ENCODE data around the gene EDC4. TPM values are rescaled to one million over a fixed set of nuclear protein-coding genes. Genes with fewer than 3 reads are reported as not detected.

EDC4 gene
- polyA plus RNA-seq, 1 donor, result 59.7 TPM

- Histone ChIP-seq H3K36me3 (ENCODE audit: control insufficient read depth, insufficient read depth, low read length) (peaks cover 81% of the 10 kb centered on the region), H3K4me3 (ENCODE audit: low read length) (no peak overlapping the region), H3K4me1 (ENCODE audit: control insufficient read depth, insufficient read depth, low read length) (peaks cover 29% of the 10 kb centered on the region), H3K27ac (ENCODE audit: low read length) (no peak overlapping the region), H3K9me3 (ENCODE audit: control insufficient read depth, low read depth, low read length) (no peaks in the 10 kb centered on the region), H3K27me3 (ENCODE audit: control insufficient read depth, insufficient read depth, low read length) (no peaks in the 10 kb centered on the region)
- no CpG with 5 or more reads among the region's 9 CpGs for WGBS (ENCODE audit: insufficient coverage, low lambda C conversion rate)
- no peak for DNase-seq
Observed at GRCh38 chr16:67878846-67879245, 6.0 kb downstream of the EDC4 start.

DNA sequence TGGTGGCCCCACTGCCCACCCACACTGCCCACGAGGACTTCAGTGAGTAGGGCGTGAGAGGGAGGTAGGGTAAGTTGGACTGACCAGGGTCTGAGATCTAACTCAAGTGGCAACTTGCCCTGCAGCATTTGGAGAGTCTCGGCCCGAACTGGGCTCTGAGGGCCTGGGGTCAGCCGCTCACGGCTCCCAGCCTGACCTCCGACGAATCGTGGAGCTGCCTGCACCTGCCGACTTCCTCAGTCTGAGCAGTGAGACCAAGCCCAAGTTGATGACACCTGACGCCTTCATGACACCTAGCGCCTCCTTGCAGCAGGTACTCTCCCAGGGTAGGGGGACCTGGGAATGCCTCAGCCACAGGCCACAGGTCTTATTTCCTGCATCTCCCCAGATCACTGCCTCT is 6.6 kb downstream of the EDC4 start:
- Histone ChIP-seq H3K27me3 (ENCODE audit: control insufficient read depth, insufficient read depth, low read length) (no peaks in the 10 kb centered on the region), H3K9me3 (ENCODE audit: control insufficient read depth, low read depth, low read length) (no peaks in the 10 kb centered on the region), H3K4me3 (ENCODE audit: low read length) (no peak overlapping the region), H3K4me1 (ENCODE audit: control insufficient read depth, insufficient read depth, low read length) (peaks cover 29% of the 10 kb centered on the region), H3K36me3 (ENCODE audit: control insufficient read depth, insufficient read depth, low read length) (peaks cover 87% of the 10 kb centered on the region), H3K27ac (ENCODE audit: low read length) (no peak overlapping the region)
- DNase-seq, result no peak
- no CpG with 5 or more reads among the region's 12 CpGs for WGBS (ENCODE audit: insufficient coverage, low lambda C conversion rate)

DNA sequence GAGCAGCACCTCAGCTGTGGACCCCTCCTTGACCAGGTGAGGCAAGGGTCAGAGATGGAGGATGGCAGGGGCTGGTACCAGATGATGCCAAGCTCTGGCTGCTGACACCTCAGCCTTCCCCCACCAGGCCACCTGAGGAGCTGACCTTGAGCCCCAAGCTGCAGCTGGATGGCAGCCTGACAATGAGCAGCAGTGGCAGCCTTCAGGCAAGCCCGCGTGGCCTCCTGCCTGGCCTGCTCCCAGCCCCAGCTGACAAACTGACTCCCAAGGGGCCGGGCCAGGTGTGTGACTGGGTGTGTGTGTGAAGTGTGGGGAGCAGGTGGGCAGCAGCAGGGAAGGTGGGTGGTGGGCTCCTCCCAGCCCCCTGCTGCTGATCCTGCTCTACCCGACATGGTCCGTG is 7.1 kb downstream of the EDC4 start:
- H3K27ac ChIP-seq (ENCODE audit: low read length), result no peak overlapping the region
- H3K27me3 ChIP-seq (ENCODE audit: control insufficient read depth, insufficient read depth, low read length), result no peaks in the 10 kb centered on the region
- H3K36me3 ChIP-seq (ENCODE audit: control insufficient read depth, insufficient read depth, low read length), result peaks cover 92% of the 10 kb centered on the region
- DNase-seq, result no peak
- H3K4me3 ChIP-seq (ENCODE audit: low read length), result no peak overlapping the region
- WGBS (ENCODE audit: insufficient coverage, low lambda C conversion rate), result no CpG with 5 or more reads among the region's 5 CpGs
- no peaks in the 10 kb centered on the region for H3K9me3 ChIP-seq (ENCODE audit: control insufficient read depth, low read depth, low read length)
- H3K4me1 ChIP-seq (ENCODE audit: control insufficient read depth, insufficient read depth, low read length), result peaks cover 27% of the 10 kb centered on the region

DNA sequence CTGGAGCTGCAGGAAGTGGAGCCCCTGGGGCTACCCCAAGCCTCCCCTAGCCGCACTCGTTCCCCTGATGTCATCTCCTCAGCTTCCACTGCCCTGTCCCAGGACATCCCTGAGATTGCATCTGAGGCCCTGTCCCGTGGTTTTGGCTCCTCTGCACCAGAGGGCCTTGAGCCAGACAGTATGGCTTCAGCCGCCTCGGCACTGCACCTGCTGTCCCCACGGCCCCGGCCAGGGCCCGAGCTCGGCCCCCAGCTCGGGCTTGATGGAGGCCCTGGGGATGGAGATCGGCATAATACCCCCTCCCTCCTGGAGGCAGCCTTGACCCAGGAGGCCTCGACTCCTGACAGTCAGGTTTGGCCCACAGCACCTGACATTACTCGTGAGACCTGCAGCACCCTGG is 7.7 kb downstream of the EDC4 start:
- peaks cover 98% of the 10 kb centered on the region for H3K36me3 ChIP-seq (ENCODE audit: control insufficient read depth, insufficient read depth, low read length)
- WGBS (ENCODE audit: insufficient coverage, low lambda C conversion rate), result 100% methylated on average over 1 of the region's 13 CpGs
- no peak overlapping the region for H3K27ac ChIP-seq (ENCODE audit: low read length)
- DNase-seq, result no peak
- H3K27me3 ChIP-seq (ENCODE audit: control insufficient read depth, insufficient read depth, low read length), result no peaks in the 10 kb centered on the region
- peaks cover 27% of the 10 kb centered on the region for H3K4me1 ChIP-seq (ENCODE audit: control insufficient read depth, insufficient read depth, low read length)
- H3K4me3 ChIP-seq (ENCODE audit: low read length), result no peak overlapping the region
- H3K9me3 ChIP-seq (ENCODE audit: control insufficient read depth, low read depth, low read length), result no peaks in the 10 kb centered on the region

DNA sequence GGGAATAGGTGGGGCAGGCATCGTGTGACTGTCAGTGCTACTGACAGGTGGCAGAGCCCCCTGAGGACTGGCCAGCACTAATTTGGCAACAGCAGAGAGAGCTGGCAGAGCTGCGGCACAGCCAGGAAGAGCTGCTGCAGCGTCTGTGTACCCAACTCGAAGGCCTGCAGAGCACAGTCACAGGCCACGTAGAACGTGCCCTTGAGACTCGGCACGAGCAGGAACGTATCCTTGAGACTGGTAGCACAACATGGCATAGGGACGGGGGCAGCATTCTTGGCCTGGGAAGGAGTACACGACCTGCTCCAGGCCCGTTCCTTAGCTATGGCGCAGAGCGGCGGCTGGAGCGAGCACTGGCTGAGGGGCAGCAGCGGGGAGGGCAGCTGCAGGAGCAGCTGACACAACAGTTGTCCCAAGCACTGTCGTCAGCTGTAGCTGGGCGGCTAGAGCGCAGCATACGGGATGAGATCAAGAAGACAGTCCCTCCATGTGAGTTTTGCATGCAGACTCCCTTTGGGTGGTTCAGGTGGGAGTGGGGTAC is 8.8 kb downstream of the EDC4 start:
- Histone ChIP-seq H3K27ac (ENCODE audit: low read length) (peak overlapping the region; percentile 94), H3K27me3 (ENCODE audit: control insufficient read depth, insufficient read depth, low read length) (no peaks in the 10 kb centered on the region), H3K4me1 (ENCODE audit: control insufficient read depth, insufficient read depth, low read length) (peaks cover 27% of the 10 kb centered on the region), H3K9me3 (ENCODE audit: control insufficient read depth, low read depth, low read length) (no peaks in the 10 kb centered on the region), H3K4me3 (ENCODE audit: low read length) (no peak overlapping the region), H3K36me3 (ENCODE audit: control insufficient read depth, insufficient read depth, low read length) (peaks cover 96% of the 10 kb centered on the region)
- DNase-seq, result no peak
- no CpG with 5 or more reads among the region's 21 CpGs for WGBS (ENCODE audit: insufficient coverage, low lambda C conversion rate)

- DNase-seq, result peak in 1 of 2 donors; percentile 12
- Histone ChIP-seq H3K4me3 (ENCODE audit: low read length) (no peak overlapping the region), H3K9me3 (ENCODE audit: control insufficient read depth, low read depth, low read length) (no peaks in the 10 kb centered on the region), H3K27me3 (ENCODE audit: control insufficient read depth, insufficient read depth, low read length) (no peaks in the 10 kb centered on the region), H3K36me3 (ENCODE audit: control insufficient read depth, insufficient read depth, low read length) (peaks cover 89% of the 10 kb centered on the region), H3K4me1 (ENCODE audit: control insufficient read depth, insufficient read depth, low read length) (peaks cover 27% of the 10 kb centered on the region), H3K27ac (ENCODE audit: low read length) (peak overlapping the region; percentile 94)
- no CpG with 5 or more reads among the region's 18 CpGs for WGBS (ENCODE audit: insufficient coverage, low lambda C conversion rate)
Observed at GRCh38 chr16:67882374-67883145, 9.7 kb downstream of the EDC4 start.

- Histone ChIP-seq H3K27me3 (ENCODE audit: control insufficient read depth, insufficient read depth, low read length) (no peaks in the 10 kb centered on the region), H3K9me3 (ENCODE audit: control insufficient read depth, low read depth, low read length) (no peaks in the 10 kb centered on the region), H3K36me3 (ENCODE audit: control insufficient read depth, insufficient read depth, low read length) (peaks cover 82% of the 10 kb centered on the region), H3K4me3 (ENCODE audit: low read length) (no peak overlapping the region), H3K4me1 (ENCODE audit: control insufficient read depth, insufficient read depth, low read length) (peaks cover 27% of the 10 kb centered on the region), H3K27ac (ENCODE audit: low read length) (peak overlapping the region; percentile 94)
- DNase-seq, result peak; percentile 81 to 89
- whole genome bisulfite sequencing (ENCODE audit: insufficient coverage, low lambda C conversion rate), result no CpG with 5 or more reads among the region's 6 CpGs
Observed at GRCh38 chr16:67883146-67883871, 10.5 kb downstream of the EDC4 start.

GRCh38 chr16:67883872-67884261 is 11.0 kb downstream of the EDC4 start:
- Histone ChIP-seq H3K4me3 (ENCODE audit: low read length) (no peak overlapping the region), H3K36me3 (ENCODE audit: control insufficient read depth, insufficient read depth, low read length) (peaks cover 76% of the 10 kb centered on the region), H3K27me3 (ENCODE audit: control insufficient read depth, insufficient read depth, low read length) (no peaks in the 10 kb centered on the region), H3K4me1 (ENCODE audit: control insufficient read depth, insufficient read depth, low read length) (peaks cover 27% of the 10 kb centered on the region), H3K9me3 (ENCODE audit: control insufficient read depth, low read depth, low read length) (no peaks in the 10 kb centered on the region), H3K27ac (ENCODE audit: low read length) (peak overlapping the region; percentile 94)
- WGBS (ENCODE audit: insufficient coverage, low lambda C conversion rate), result no CpG with 5 or more reads among the region's 11 CpGs
- DNase-seq, result peak; percentile 48 to 55

DNA sequence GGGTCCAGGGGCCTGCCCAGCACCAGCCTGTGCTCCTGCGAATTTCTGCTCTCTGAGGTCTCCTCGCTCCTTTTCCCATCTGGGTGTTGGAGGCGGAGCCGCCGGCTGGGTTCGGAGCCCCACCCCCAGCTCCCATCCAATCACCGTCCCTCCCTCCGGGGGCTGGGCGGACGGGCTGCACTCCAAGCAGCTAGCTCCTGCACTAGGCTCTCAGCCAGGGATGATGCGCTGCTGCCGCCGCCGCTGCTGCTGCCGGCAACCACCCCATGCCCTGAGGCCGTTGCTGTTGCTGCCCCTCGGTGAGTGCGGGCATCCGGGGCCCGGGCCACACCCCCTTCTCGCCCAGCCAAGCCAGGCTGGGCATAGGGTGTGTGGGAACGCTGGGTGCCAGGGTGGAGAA is 11.8 kb downstream of the EDC4 start, which contains the start of gene NRN1L:
NRN1L (plus strand) TSS at position 202 of the 400 bp plus-strand sequence; CDS start at position 221, 19 bp downstream.
- Histone ChIP-seq H3K36me3 (ENCODE audit: control insufficient read depth, insufficient read depth, low read length) (peaks cover 68% of the 10 kb centered on the region), H3K27ac (ENCODE audit: low read length) (peak within 1 kb of the TSS; percentile 94), H3K9me3 (ENCODE audit: control insufficient read depth, low read depth, low read length) (no peaks in the 10 kb centered on the region), H3K4me3 (ENCODE audit: low read length) (no peak within 1 kb of the TSS), H3K27me3 (ENCODE audit: control insufficient read depth, insufficient read depth, low read length) (no peaks in the 10 kb centered on the region), H3K4me1 (ENCODE audit: control insufficient read depth, insufficient read depth, low read length) (peaks cover 27% of the 10 kb centered on the region)
- peak; percentile 53 to 54 for DNase-seq
- no CpG with 5 or more reads among the region's 22 CpGs for WGBS (ENCODE audit: insufficient coverage, low lambda C conversion rate)

- H3K4me3 ChIP-seq (ENCODE audit: low read length), result no peak overlapping the region
- no peak overlapping the region for H3K27ac ChIP-seq (ENCODE audit: low read length)
- no peaks in the 10 kb centered on the region for H3K27me3 ChIP-seq (ENCODE audit: control insufficient read depth, insufficient read depth, low read length)
- peaks cover 59% of the 10 kb centered on the region for H3K36me3 ChIP-seq (ENCODE audit: control insufficient read depth, insufficient read depth, low read length)
- H3K9me3 ChIP-seq (ENCODE audit: control insufficient read depth, low read depth, low read length), result no peaks in the 10 kb centered on the region
- no CpG with 5 or more reads among the region's 12 CpGs for WGBS (ENCODE audit: insufficient coverage, low lambda C conversion rate)
- H3K4me1 ChIP-seq (ENCODE audit: control insufficient read depth, insufficient read depth, low read length), result peaks cover 27% of the 10 kb centered on the region
- DNase-seq, result no peak
Observed at GRCh38 chr16:67885545-67885944, 12.7 kb downstream of the EDC4 start.
